Breast epithelium (tissue), 3 donors: ENCODE results near the gene ISG15.

Experiments used
- POLR2A ChIP-seq: fragments of 450-650 bp; IDR thresholded peaks from one replicate; pipeline ENCODE4 v1.6.1; 2016; ENCODE audit warnings: antibody characterized with exemption, mild to moderate bottlenecking, moderate library complexity
- POLR2AphosphoS5 ChIP-seq, 3 donors: sonication (generic); formaldehyde crosslinking; IDR thresholded peaks; one replicate each; pipeline ENCODE4 v1.6.1; 2017; ENCODE audit warnings: antibody characterized with exemption in 3 of 3
- TF ChIP-seq, protein P1 (sequence below), 3 donors: fragments of 450-650 bp; IDR thresholded peaks; one replicate each; pipeline ENCODE4 v1.5.1; 2016 to 2017; ENCODE audit warnings: antibody characterized with exemption in 3 of 3, mild to moderate bottlenecking in 3 of 3, moderate library complexity in 3 of 3

DNA sequence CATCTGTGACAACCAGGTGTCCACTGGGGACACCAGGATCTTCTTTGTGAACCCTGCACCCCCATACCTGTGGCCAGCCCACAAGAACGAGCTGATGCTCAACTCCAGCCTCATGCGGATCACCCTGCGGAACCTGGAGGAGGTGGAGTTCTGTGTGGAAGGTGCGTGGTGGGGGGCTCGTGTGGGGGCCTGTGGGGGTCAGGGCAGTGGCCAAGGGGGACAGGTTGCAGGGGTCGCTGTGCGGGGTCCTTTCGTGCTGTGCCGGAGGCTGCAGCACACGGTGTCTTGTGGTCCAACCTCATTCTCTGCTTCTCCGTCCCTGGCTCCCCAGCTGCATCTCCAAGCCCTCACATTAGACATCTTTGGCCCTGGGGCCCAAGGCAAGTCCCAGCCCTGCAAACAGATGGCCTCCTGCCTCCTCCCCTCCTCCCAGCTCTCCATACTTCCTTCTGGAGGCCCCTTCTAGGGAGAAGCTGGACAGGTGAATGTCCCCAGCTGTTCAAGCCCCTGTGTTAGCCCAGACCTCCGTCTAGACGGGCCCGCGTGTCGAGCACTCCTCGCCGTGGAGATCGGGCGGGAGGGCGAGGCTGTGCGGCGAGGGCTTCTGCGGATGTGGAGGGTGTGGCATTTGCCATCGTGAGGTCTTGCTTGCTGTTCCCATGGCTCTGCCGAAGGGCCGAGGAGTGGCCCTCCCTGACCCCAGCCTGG lies 9.2 kb downstream of the ISG15 start:
- TF ChIP-seq, protein P1, sequence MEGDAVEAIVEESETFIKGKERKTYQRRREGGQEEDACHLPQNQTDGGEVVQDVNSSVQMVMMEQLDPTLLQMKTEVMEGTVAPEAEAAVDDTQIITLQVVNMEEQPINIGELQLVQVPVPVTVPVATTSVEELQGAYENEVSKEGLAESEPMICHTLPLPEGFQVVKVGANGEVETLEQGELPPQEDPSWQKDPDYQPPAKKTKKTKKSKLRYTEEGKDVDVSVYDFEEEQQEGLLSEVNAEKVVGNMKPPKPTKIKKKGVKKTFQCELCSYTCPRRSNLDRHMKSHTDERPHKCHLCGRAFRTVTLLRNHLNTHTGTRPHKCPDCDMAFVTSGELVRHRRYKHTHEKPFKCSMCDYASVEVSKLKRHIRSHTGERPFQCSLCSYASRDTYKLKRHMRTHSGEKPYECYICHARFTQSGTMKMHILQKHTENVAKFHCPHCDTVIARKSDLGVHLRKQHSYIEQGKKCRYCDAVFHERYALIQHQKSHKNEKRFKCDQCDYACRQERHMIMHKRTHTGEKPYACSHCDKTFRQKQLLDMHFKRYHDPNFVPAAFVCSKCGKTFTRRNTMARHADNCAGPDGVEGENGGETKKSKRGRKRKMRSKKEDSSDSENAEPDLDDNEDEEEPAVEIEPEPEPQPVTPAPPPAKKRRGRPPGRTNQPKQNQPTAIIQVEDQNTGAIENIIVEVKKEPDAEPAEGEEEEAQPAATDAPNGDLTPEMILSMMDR (IDR thresholded peaks at IDR 0.05): no peak
- TF ChIP-seq POLR2AphosphoS5 (IDR thresholded peaks at IDR 0.05) (no peak), POLR2A (no peak)
